ENCODE measurements around the gene MRPS33.

DNA sequence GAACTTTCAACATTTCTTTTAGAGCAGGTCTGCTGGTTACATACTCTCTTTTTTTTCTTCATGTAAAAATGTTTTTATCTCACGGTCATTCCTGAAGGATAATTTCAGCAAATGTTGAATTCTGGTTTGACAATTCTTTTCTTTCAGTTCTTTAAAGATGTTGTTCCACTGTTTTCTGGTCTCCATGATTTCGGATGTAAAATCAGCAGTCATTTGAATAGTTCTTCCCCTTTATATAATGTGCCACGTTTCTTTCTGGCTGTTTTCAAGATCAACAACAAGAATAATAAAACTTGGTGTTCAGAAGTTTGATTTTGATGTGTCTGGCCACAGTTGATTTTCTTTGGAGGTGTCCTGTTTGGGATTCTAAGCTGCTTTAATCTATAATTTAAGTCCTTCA, 14.0 kb upstream of the MRPS33 start:
- TF ChIP-seq, protein P1, sequence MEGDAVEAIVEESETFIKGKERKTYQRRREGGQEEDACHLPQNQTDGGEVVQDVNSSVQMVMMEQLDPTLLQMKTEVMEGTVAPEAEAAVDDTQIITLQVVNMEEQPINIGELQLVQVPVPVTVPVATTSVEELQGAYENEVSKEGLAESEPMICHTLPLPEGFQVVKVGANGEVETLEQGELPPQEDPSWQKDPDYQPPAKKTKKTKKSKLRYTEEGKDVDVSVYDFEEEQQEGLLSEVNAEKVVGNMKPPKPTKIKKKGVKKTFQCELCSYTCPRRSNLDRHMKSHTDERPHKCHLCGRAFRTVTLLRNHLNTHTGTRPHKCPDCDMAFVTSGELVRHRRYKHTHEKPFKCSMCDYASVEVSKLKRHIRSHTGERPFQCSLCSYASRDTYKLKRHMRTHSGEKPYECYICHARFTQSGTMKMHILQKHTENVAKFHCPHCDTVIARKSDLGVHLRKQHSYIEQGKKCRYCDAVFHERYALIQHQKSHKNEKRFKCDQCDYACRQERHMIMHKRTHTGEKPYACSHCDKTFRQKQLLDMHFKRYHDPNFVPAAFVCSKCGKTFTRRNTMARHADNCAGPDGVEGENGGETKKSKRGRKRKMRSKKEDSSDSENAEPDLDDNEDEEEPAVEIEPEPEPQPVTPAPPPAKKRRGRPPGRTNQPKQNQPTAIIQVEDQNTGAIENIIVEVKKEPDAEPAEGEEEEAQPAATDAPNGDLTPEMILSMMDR (IDR thresholded peaks at IDR 0.05; ENCODE audit: insufficient read depth, low read depth, low read length) = no peak
- TF ChIP-seq EZH2 (IDR thresholded peaks at IDR 0.05; ENCODE audit: insufficient read depth, low read length) = no peak

Measured in astrocyte (in vitro differentiated cells and primary cell).